ENCODE data around the gene KANSL3. TPM values are rescaled to one million over a fixed set of nuclear protein-coding genes. Genes with fewer than 3 reads are reported as not detected.

The KANSL3 gene
- total and polyA plus RNA-seq, 7 donors, result 25.9 to 101 (median 50.3) TPM

DNA sequence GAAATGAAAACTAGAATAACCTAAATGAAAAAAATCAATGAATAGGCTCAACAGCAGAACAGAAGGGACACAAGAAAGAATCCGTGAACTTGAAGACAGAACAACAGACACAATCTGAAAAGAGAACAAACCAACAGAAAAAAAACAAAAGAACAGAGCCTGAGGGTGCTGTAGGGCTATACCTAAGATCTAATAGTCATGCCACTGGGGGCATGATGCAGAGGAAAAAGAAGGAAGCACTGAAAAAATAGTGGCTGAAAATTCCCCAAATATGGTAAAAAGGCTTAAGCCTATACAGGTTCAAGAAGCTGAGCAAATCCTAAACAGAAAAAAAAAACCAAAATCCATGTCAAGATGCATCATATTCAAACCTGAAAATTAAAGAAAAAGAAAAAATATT, 50.3 kb downstream of the KANSL3 start:
- no peak for ATAC-seq
- intact Hi-C loops (cut with DNase I), result no loop called here
- TF ChIP-seq, protein P1, sequence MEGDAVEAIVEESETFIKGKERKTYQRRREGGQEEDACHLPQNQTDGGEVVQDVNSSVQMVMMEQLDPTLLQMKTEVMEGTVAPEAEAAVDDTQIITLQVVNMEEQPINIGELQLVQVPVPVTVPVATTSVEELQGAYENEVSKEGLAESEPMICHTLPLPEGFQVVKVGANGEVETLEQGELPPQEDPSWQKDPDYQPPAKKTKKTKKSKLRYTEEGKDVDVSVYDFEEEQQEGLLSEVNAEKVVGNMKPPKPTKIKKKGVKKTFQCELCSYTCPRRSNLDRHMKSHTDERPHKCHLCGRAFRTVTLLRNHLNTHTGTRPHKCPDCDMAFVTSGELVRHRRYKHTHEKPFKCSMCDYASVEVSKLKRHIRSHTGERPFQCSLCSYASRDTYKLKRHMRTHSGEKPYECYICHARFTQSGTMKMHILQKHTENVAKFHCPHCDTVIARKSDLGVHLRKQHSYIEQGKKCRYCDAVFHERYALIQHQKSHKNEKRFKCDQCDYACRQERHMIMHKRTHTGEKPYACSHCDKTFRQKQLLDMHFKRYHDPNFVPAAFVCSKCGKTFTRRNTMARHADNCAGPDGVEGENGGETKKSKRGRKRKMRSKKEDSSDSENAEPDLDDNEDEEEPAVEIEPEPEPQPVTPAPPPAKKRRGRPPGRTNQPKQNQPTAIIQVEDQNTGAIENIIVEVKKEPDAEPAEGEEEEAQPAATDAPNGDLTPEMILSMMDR (IDR thresholded peaks at IDR 0.05), result no peak
- Histone ChIP-seq H3K36me3 (ENCODE audit: insufficient read depth in 1 of 2, low read depth in 1 of 2) (peaks cover 2 to 26% of the 10 kb centered on the region in 2 donors), H3K4me3 (no peak overlapping the region), H3K27ac (peak overlapping the region; percentile 37), H3K27me3 (ENCODE audit: insufficient read depth in 3 of 3, low read length in 2 of 3) (no peaks in the 10 kb centered on the region), H3K9me3 (no peaks in the 10 kb centered on the region), H3K4me1 (peaks cover 24% of the 10 kb centered on the region)
- DNase-seq, result no peak
- WGBS, 3 donors, result 95 to 100% (median 99%) methylated on average over 1 of the region's 1 CpG

DNA sequence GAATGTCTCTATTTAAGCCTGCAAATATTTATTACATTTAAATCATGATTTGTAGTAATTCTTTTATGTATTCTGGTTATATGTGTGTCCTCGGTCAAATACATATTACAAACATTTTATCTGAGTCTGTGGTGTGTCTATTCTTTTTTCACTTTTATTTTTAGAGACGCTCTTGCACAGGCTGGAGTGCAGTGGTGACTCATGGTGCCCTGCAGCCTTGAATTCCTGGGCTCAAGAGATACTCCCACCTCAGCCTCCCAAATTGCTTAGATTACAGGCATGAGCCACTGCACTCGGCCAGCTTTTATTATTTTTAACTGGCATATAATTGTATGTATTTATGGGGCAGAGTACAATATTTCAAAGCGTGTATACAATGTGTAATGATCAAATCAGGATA, 54.1 kb downstream of the KANSL3 start:
- ATAC-seq (peak; percentile 56 to 69 (median 62)), DNase-seq (no peak)
- peaks cover 2 to 23% of the 10 kb centered on the region in 2 donors for H3K36me3 ChIP-seq (ENCODE audit: insufficient read depth in 1 of 2, low read depth in 1 of 2)
- H3K4me1 ChIP-seq, result peaks cover 15% of the 10 kb centered on the region
- no peaks in the 10 kb centered on the region for H3K9me3 ChIP-seq
- intact Hi-C loops (cut with DNase I), result no loop called here
- no peaks in the 10 kb centered on the region for H3K27me3 ChIP-seq (ENCODE audit: insufficient read depth in 3 of 3, low read length in 2 of 3)
- H3K4me3 ChIP-seq, result no peak overlapping the region
- TF ChIP-seq, protein P1 (IDR thresholded peaks at IDR 0.05), result no peak
- WGBS, 3 donors, result 73 to 90% (median 79%) methylated on average over 4 of the region's 4 CpGs
- no peak overlapping the region for H3K27ac ChIP-seq

DNA sequence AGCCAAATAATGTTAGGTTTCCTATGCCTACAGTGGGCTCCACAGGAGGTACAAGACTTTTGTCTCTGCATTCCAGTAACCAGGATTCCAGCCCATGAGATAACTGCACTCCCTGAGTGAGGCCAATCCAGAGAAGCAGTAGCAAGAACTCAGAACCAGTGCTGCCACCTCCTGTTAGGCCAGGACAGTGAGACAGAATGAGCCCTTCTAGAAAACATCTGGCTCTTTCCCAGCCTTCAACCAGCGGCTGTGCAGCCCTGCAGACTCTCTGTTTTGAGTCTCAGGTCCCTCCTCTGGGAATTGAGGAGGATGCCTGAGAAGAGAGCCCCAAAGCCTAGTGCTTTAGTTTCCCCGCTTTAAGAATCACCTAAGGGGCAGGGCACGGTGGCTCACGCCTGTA, 57.3 kb downstream of the KANSL3 start:
- TF ChIP-seq, protein P1 (IDR thresholded peaks at IDR 0.05), result no peak
- Histone ChIP-seq H3K36me3 (ENCODE audit: insufficient read depth in 1 of 2, low read depth in 1 of 2) (peaks cover 2 to 23% of the 10 kb centered on the region in 2 donors), H3K27me3 (ENCODE audit: insufficient read depth in 3 of 3, low read length in 2 of 3) (no peaks in the 10 kb centered on the region), H3K4me1 (peaks cover 12% of the 10 kb centered on the region), H3K27ac (no peak overlapping the region), H3K4me3 (no peak overlapping the region), H3K9me3 (no peaks in the 10 kb centered on the region)
- WGBS, 3 donors, result 83 to 86% (median 84%) methylated on average over 4 of the region's 4 CpGs
- ATAC-seq, result peak in 1 of 4 donors; percentile 50
- no peak for DNase-seq
- intact Hi-C loops (cut with DNase I), result no loop called here

GRCh38 chr2:96579422-96579821, 58.7 kb downstream of the KANSL3 start:
- no peak overlapping the region for H3K27ac ChIP-seq
- no peak overlapping the region for H3K4me3 ChIP-seq
- H3K9me3 ChIP-seq, result no peaks in the 10 kb centered on the region
- ATAC-seq (peak in 1 of 4 donors; percentile 17), DNase-seq (no peak)
- H3K36me3 ChIP-seq (ENCODE audit: insufficient read depth in 1 of 2, low read depth in 1 of 2), result peaks cover 2 to 17% of the 10 kb centered on the region in 2 donors
- TF ChIP-seq, protein P1 (IDR thresholded peaks at IDR 0.05), result no peak
- WGBS, 3 donors, result 97 to 100% (median 98%) methylated on average over 2 of the region's 2 CpGs
- H3K4me1 ChIP-seq, result peaks cover 17% of the 10 kb centered on the region
- intact Hi-C loops (cut with DNase I), result no loop called here
- H3K27me3 ChIP-seq (ENCODE audit: insufficient read depth in 3 of 3, low read length in 2 of 3), result no peaks in the 10 kb centered on the region

- peaks cover 14% of the 10 kb centered on the region for H3K4me1 ChIP-seq
- H3K4me3 ChIP-seq, result no peak overlapping the region
- DNase-seq (no peak), ATAC-seq (no peak)
- H3K27me3 ChIP-seq (ENCODE audit: insufficient read depth in 3 of 3, low read length in 2 of 3), result no peaks in the 10 kb centered on the region
- 48 to 64% (median 54%) methylated on average over 3 of the region's 3 CpGs for WGBS, 3 donors
- H3K27ac ChIP-seq, result no peak overlapping the region
- H3K36me3 ChIP-seq (ENCODE audit: insufficient read depth in 1 of 2, low read depth in 1 of 2), result peaks cover 2 to 10% of the 10 kb centered on the region in 2 donors
- TF ChIP-seq, protein P1 (IDR thresholded peaks at IDR 0.05), result no peak
- intact Hi-C loops (cut with DNase I), result no loop called here
- H3K9me3 ChIP-seq, result no peaks in the 10 kb centered on the region
These were observed 59.4 kb downstream of the KANSL3 start for GRCh38 chr2:96578731-96579130.
